PC-9 (cell line): ENCODE results near the gene FHL3. TPM values are rescaled to one million over a fixed set of nuclear protein-coding genes. Genes with fewer than 3 reads are reported as not detected.

Experiments
- BruUV-seq: library from RNA; stranded (reverse); fragments of 400-500 nt; replicated peaks from 2 replicates; lab custom pipeline; 2021; lab: Mats Ljungman, UMichigan
- CTCF ChIA-PET: fragments of 300-600 bp; sonication (Branson Sonifier 250); formaldehyde crosslinking; loops from one replicate; lab custom pipeline; 2022; ENCODE audit warnings: antibody characterized with exemption; lab: Charles Lee
- POLR2A ChIA-PET: fragments of 300-600 bp; sonication (Branson Sonifier 250); formaldehyde crosslinking; loops from one replicate; lab custom pipeline; 2022; ENCODE audit warnings: antibody characterized with exemption; ENCODE audit not compliant: unreplicated experiment; lab: Charles Lee
- DNase-seq, 2 experiments: peaks; one replicate each; pipeline versions ENCODE4 v3.0.0 to v3.0.0-alpha.2; 2015 to 2022; ENCODE audit warnings: mixed read lengths in 1 of 2
- H2AFZ ChIP-seq: fragments of 200-600 bp; sonication (generic); 2 replicates; pipeline ENCODE4 v1.8.1; 2017; ENCODE audit warnings: antibody characterized with exemption
- H3F3A ChIP-seq: fragments of 200-600 bp; sonication (generic); 2 replicates; pipeline ENCODE4 v1.8.1; 2017; ENCODE audit warnings: antibody characterized with exemption, mild to moderate bottlenecking, low read depth; ENCODE audit not compliant: insufficient read depth
- H3K27ac ChIP-seq: fragments of 200-600 bp; sonication (generic); 2 replicates; pipeline ENCODE4 v1.6.1; 2016; ENCODE audit warnings: mixed run types
- H3K27me3 ChIP-seq: fragments of 200-600 bp; sonication (generic); 2 replicates; pipeline ENCODE4 v1.6.1; 2016; ENCODE audit warnings: low read depth, mixed run types; ENCODE audit not compliant: insufficient read depth
- H3K36me3 ChIP-seq: fragments of 200-600 bp; sonication (generic); 2 replicates; pipeline ENCODE4 v1.6.1; 2016; ENCODE audit warnings: low read depth, mixed run types
- H3K4me1 ChIP-seq: fragments of 200-600 bp; sonication (generic); replicated peaks from 2 replicates; pipeline ENCODE4 v1.6.1; 2016; ENCODE audit warnings: mixed run types; ENCODE audit not compliant: insufficient read depth
- H3K4me2 ChIP-seq: fragments of 200-600 bp; sonication (generic); 2 replicates; pipeline ENCODE4 v1.6.1; 2017; ENCODE audit warnings: mixed run types
- H3K4me3 ChIP-seq: fragments of 200-600 bp; sonication (generic); 2 replicates; pipeline ENCODE4 v1.6.1; 2016; ENCODE audit warnings: mixed run types
- H3K79me2 ChIP-seq: fragments of 200-600 bp; sonication (generic); 2 replicates; pipeline ENCODE4 v1.6.1; 2017; ENCODE audit warnings: low read depth, mixed run types
- H3K9me2 ChIP-seq: fragments of 200-600 bp; sonication (generic); 2 replicates; pipeline ENCODE4 v1.8.1; 2017; ENCODE audit warnings: mild to moderate bottlenecking; ENCODE audit not compliant: insufficient read depth
- H3K9me3 ChIP-seq: fragments of 200-600 bp; sonication (generic); 2 replicates; pipeline ENCODE4 v1.8.1; 2016; ENCODE audit warnings: low read depth; ENCODE audit not compliant: insufficient read depth
- H4K20me1 ChIP-seq: fragments of 200-600 bp; sonication (generic); 2 replicates; pipeline ENCODE4 v1.8.1; 2017; ENCODE audit not compliant: insufficient read depth
- CTCF ChIP-seq: fragments of 200-600 bp; sonication (generic); conservative IDR thresholded peaks from 2 replicates; pipeline ENCODE4 v1.6.1; 2017; ENCODE audit warnings: mixed run types, antibody characterized with exemption, mild to moderate bottlenecking, moderate library complexity
- EZH2 ChIP-seq: fragments of 200-600 bp; sonication (generic); IDR thresholded peaks from 2 replicates; pipeline ENCODE4 v1.8.0; 2017; ENCODE audit warnings: antibody characterized with exemption, low read depth
- intact Hi-C: fragments of 100-400 bp; cut with micrococcal nuclease; formaldehyde crosslinking; loops from one replicate; pipeline ENCODE4 v1.10.0; 2022; ENCODE audit not compliant: unreplicated experiment
- total RNA-seq: library from RNA; stranded (reverse); gene quantifications from 2 replicates; pipeline ENCODE4 v1.2.3, GENCODE V29; 2021

Gene FHL3
- total RNA-seq, 1 experiment from 2014 or later, result 26.2 TPM

- H3F3A ChIP-seq, result peaks cover 36% of the 10 kb centered on the region; the same call in 1 of the 2 replicates
- H3K27me3 ChIP-seq, result no peaks in the 10 kb centered on the region
- intact Hi-C loops, result no loop called here
- H3K27ac ChIP-seq, result peak overlapping the region; percentile 91
- no peaks in the 10 kb centered on the region for H3K9me2 ChIP-seq
- no peaks in the 10 kb centered on the region for H3K36me3 ChIP-seq
- no TSS peak for BruUV-seq
- no peaks in the 10 kb centered on the region for H3K79me2 ChIP-seq
- H2AFZ ChIP-seq, result 0 out of 2 replicates have a peak overlapping the region, but pooled peaks have one; percentile 5
- no peak for DNase-seq
- H3K4me2 ChIP-seq, result peak overlapping the region; percentile 73
- no peaks in the 10 kb centered on the region for H3K9me3 ChIP-seq
- ChIA-PET CTCF (interaction anchor here (0.6 kb wide), 1 partner anchor 1947 kb away, joined by 9 read pairs; the partner anchor contains the start of gene TEKT2), POLR2A (no interaction called here)
- H3K4me3 ChIP-seq, result peak overlapping the region; percentile 38; the same call in 1 of the 2 replicates
- peaks cover 48% of the 10 kb centered on the region for H3K4me1 ChIP-seq
- H4K20me1 ChIP-seq, result no peaks in the 10 kb centered on the region
- TF ChIP-seq CTCF, result no peak
- TF ChIP-seq EZH2, result no peak
These were observed 25.5 kb upstream of the FHL3 start for GRCh38 chr1:38030596-38031512.

GRCh38 chr1:38029685-38030511 is 24.6 kb upstream of the FHL3 start:
- H3K36me3 ChIP-seq, result no peaks in the 10 kb centered on the region; the same call in 1 of the 2 replicates
- H3F3A ChIP-seq, result peaks cover 36% of the 10 kb centered on the region; the same call in 1 of the 2 replicates
- peak; percentile 46 to 77 for DNase-seq
- no peaks in the 10 kb centered on the region for H3K9me2 ChIP-seq
- POLR2A ChIA-PET, result no interaction called here
- TSS peak; percentile 30 for BruUV-seq
- H3K27me3 ChIP-seq, result no peaks in the 10 kb centered on the region
- no peaks in the 10 kb centered on the region for H3K9me3 ChIP-seq
- no peaks in the 10 kb centered on the region for H3K79me2 ChIP-seq
- H3K4me3 ChIP-seq, result peak overlapping the region; percentile 38; the same call in 1 of the 2 replicates
- intact Hi-C loops, result loop anchor here (2.0 to 5.0 kb wide), 4 partner anchors 107 to 1062 kb away; no protein-coding TSS in a partner anchor
- no peak for TF ChIP-seq EZH2
- no peak for TF ChIP-seq CTCF
- CTCF ChIA-PET, result interaction anchor here (0.5 to 0.6 kb wide), 2 partner anchors 34 to 1946 kb away, joined by 4 to 9 read pairs; partner anchors contain the start of gene TEKT2
- H2AFZ ChIP-seq, result 0 out of 2 replicates have a peak overlapping the region, but pooled peaks have one; percentile 5
- peak overlapping the region; percentile 91 for H3K27ac ChIP-seq
- no peaks in the 10 kb centered on the region for H4K20me1 ChIP-seq
- peaks cover 48% of the 10 kb centered on the region for H3K4me1 ChIP-seq
- H3K4me2 ChIP-seq, result peak overlapping the region; percentile 73
